ENCODE results near the gene ZC3H6. TPM values are rescaled to one million over a fixed set of nuclear protein-coding genes. Genes with fewer than 3 reads are reported as not detected.

Gene ZC3H6
- total RNA-seq, 1 experiment from 2014 or later = 18.6 TPM

- intact Hi-C loops (cut with micrococcal nuclease) = no loop called here
- ChIA-PET POLR2A (no interaction called here), CTCF (no interaction called here)
- no peak overlapping the region for H3K4me3 Mint-ChIP-seq (ENCODE audit: unreplicated experiment)
- H3K4me1 Mint-ChIP-seq (ENCODE audit: insufficient read depth, unreplicated experiment) = no peaks in the 10 kb centered on the region
- H3K27ac Mint-ChIP-seq (ENCODE audit: low read depth, unreplicated experiment) = no peak overlapping the region
- BruUV-seq (replicated peaks) = no TSS peak
- no peak for TF ChIP-seq CTCF (IDR thresholded peaks at IDR 0.05; ENCODE audit: unreplicated experiment)
- H3K36me3 Mint-ChIP-seq (ENCODE audit: insufficient read depth, unreplicated experiment) = peaks cover 23% of the 10 kb centered on the region
- H3K9me3 Mint-ChIP-seq (ENCODE audit: unreplicated experiment) = no peaks in the 10 kb centered on the region
- peak; percentile 14 for DNase-seq (ENCODE audit: unreplicated experiment)
- no peaks in the 10 kb centered on the region for H3K27me3 Mint-ChIP-seq (ENCODE audit: insufficient read depth, unreplicated experiment)
Observed at GRCh38 chr2:112314856-112315255, 39.5 kb downstream of the ZC3H6 start.

- no peaks in the 10 kb centered on the region for H3K4me1 Mint-ChIP-seq (ENCODE audit: insufficient read depth, unreplicated experiment)
- H3K4me3 Mint-ChIP-seq (ENCODE audit: unreplicated experiment) = no peak overlapping the region
- intact Hi-C loops (cut with micrococcal nuclease) = no loop called here
- ChIA-PET CTCF (no interaction called here), POLR2A (interaction anchor here (0.7 kb wide), 1 partner anchor 63 kb away, joined by 3 read pairs; the partner anchor contains the start of gene ZC3H8)
- H3K9me3 Mint-ChIP-seq (ENCODE audit: unreplicated experiment) = no peaks in the 10 kb centered on the region
- no peak for TF ChIP-seq CTCF (IDR thresholded peaks at IDR 0.05; ENCODE audit: unreplicated experiment)
- no peak overlapping the region for H3K27ac Mint-ChIP-seq (ENCODE audit: low read depth, unreplicated experiment)
- BruUV-seq (replicated peaks) = no TSS peak
- H3K36me3 Mint-ChIP-seq (ENCODE audit: insufficient read depth, unreplicated experiment) = peaks cover 19% of the 10 kb centered on the region
- no peaks in the 10 kb centered on the region for H3K27me3 Mint-ChIP-seq (ENCODE audit: insufficient read depth, unreplicated experiment)
- DNase-seq (ENCODE audit: unreplicated experiment) = no peak
Observed at GRCh38 chr2:112317303-112318158, 42.1 kb downstream of the ZC3H6 start.

DNA sequence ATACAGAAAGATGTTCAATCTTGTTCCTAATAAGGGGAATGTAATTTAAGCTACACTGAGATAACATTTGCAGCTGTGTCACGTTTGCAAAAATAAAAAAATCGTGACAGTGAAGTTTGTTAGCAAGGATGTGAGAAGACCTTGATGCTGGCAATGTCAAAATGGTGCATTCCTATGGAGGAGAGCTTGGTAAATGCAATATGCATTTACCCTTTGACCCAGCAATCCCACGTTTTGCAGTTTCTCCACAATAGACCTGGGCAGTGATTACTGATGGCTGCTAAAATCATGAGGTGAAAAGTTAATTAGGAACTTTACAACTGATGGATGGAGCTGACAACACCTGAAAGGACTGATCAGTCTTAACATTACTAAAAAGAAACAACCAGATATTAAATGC lies 43.1 kb downstream of the ZC3H6 start:
- DNase-seq (ENCODE audit: unreplicated experiment) = no peak
- H3K4me1 Mint-ChIP-seq (ENCODE audit: insufficient read depth, unreplicated experiment) = no peaks in the 10 kb centered on the region
- no TSS peak for BruUV-seq (replicated peaks)
- POLR2A ChIA-PET = interaction anchor here (0.7 kb wide), 1 partner anchor 41 kb away, joined by 3 read pairs; no protein-coding TSS in a partner anchor
- H3K27ac Mint-ChIP-seq (ENCODE audit: low read depth, unreplicated experiment) = no peak overlapping the region
- TF ChIP-seq CTCF (IDR thresholded peaks at IDR 0.05; ENCODE audit: unreplicated experiment) = no peak
- H3K27me3 Mint-ChIP-seq (ENCODE audit: insufficient read depth, unreplicated experiment) = no peaks in the 10 kb centered on the region
- no peak overlapping the region for H3K4me3 Mint-ChIP-seq (ENCODE audit: unreplicated experiment)
- CTCF ChIA-PET = no interaction called here
- intact Hi-C loops (cut with micrococcal nuclease) = no loop called here
- peaks cover 11% of the 10 kb centered on the region for H3K36me3 Mint-ChIP-seq (ENCODE audit: insufficient read depth, unreplicated experiment)
- H3K9me3 Mint-ChIP-seq (ENCODE audit: unreplicated experiment) = no peaks in the 10 kb centered on the region

DNA sequence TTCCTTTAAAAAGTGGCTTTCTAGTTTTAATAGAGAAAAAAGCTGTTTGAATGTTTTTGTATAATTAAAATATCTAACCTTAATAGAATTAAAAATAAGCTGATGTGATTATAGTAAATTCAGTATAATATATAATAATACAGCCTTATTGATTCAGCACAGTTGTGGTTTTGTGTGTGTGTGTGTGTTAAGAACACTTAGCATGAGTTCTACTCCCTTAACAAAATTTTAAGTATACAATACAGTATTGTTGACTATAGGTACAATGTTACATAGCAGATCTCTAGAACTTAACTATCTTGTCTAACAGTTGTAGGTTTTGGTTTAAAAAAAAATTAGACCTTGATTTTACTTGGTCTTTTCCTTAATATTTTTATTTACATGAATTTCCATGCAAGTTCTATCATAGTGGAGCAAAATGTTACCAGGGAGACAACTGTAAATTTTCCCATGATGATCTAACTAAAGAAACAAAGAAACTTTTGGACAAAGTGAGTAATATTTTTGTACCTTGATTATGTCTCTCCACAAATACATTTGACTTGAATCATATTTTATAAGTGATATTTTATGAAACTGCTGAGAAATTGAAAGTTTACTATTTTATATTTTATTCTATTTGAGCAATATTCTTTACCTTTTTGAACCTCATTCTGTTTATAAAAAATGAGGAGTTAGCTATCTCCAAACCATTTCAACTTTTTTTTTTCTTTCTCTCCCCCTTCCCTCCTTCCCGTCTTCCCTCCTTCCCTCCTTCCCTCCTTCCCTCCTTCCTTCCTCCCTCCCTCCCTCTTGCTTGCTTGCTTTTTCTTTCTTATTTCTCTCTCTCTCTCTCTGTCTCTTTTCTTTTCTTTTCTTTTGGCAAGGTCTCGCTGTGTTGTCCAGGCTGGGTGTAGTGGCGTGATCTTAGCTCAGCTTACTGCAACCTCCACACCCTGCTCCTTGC lies 46.3 kb downstream of the ZC3H6 start:
- no peak for DNase-seq (ENCODE audit: unreplicated experiment)
- Mint-ChIP-seq H3K36me3 (ENCODE audit: insufficient read depth, unreplicated experiment) (peaks cover 12% of the 10 kb centered on the region), H3K4me3 (ENCODE audit: unreplicated experiment) (no peak overlapping the region), H3K4me1 (ENCODE audit: insufficient read depth, unreplicated experiment) (no peaks in the 10 kb centered on the region), H3K27ac (ENCODE audit: low read depth, unreplicated experiment) (no peak overlapping the region), H3K9me3 (ENCODE audit: unreplicated experiment) (no peaks in the 10 kb centered on the region), H3K27me3 (ENCODE audit: insufficient read depth, unreplicated experiment) (no peaks in the 10 kb centered on the region)
- no peak for TF ChIP-seq CTCF (IDR thresholded peaks at IDR 0.05; ENCODE audit: unreplicated experiment)
- intact Hi-C loops (cut with micrococcal nuclease) = no loop called here
- no TSS peak for BruUV-seq (replicated peaks)
- POLR2A ChIA-PET = interaction anchor here (0.9 to 1.2 kb wide), 2 partner anchors 47 to 110 kb away, joined by 4 read pairs; no protein-coding TSS in a partner anchor
- CTCF ChIA-PET = interaction anchor here (0.9 kb wide), 1 partner anchor 200 kb away, joined by 3 read pairs; no protein-coding TSS in a partner anchor
